Mucosa of rectum (tissue), 2 donors: ENCODE data around the gene ISOC2.

Experiments used
- H3K27ac ChIP-seq, 2 donors: one replicate each; pipeline ENCODE4 v1.7.0; 2013; ENCODE audit warnings: inconsistent platforms in 2 of 2, low read depth in 2 of 2, low read length in 2 of 2
- H3K27me3 ChIP-seq, 2 donors: one replicate each; pipeline ENCODE4 v1.7.0; 2013; ENCODE audit warnings: low read length in 2 of 2; ENCODE audit not compliant: control insufficient read depth in 2 of 2, insufficient read depth in 2 of 2
- H3K36me3 ChIP-seq, 2 donors: one replicate each; pipeline ENCODE4 v1.7.0; 2013; ENCODE audit warnings: low read length in 2 of 2; ENCODE audit not compliant: control insufficient read depth in 2 of 2, insufficient read depth in 2 of 2
- H3K4me1 ChIP-seq, 2 donors: one replicate each; pipeline ENCODE4 v1.7.0; 2013; ENCODE audit warnings: low read length in 2 of 2, mild to moderate bottlenecking in 1 of 2; ENCODE audit not compliant: control insufficient read depth in 2 of 2, insufficient read depth in 2 of 2
- H3K4me3 ChIP-seq, 2 donors: one replicate each; pipeline ENCODE4 v1.7.0; 2013; ENCODE audit warnings: low read length in 2 of 2
- H3K9ac ChIP-seq, 2 donors: one replicate each; pipeline ENCODE4 v1.7.0; 2013; ENCODE audit warnings: low read length in 2 of 2, low read depth in 1 of 2, mild to moderate bottlenecking in 1 of 2
- H3K9me3 ChIP-seq, 2 donors: one replicate each; pipeline ENCODE4 v1.7.0; 2013; ENCODE audit warnings: low read length in 2 of 2; ENCODE audit not compliant: control insufficient read depth in 2 of 2
- donor health status: healthy.
- donor health status: Normal muscosa, but diverticular disease.

ISOC2 gene, protein sequence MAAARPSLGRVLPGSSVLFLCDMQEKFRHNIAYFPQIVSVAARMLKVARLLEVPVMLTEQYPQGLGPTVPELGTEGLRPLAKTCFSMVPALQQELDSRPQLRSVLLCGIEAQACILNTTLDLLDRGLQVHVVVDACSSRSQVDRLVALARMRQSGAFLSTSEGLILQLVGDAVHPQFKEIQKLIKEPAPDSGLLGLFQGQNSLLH

DNA sequence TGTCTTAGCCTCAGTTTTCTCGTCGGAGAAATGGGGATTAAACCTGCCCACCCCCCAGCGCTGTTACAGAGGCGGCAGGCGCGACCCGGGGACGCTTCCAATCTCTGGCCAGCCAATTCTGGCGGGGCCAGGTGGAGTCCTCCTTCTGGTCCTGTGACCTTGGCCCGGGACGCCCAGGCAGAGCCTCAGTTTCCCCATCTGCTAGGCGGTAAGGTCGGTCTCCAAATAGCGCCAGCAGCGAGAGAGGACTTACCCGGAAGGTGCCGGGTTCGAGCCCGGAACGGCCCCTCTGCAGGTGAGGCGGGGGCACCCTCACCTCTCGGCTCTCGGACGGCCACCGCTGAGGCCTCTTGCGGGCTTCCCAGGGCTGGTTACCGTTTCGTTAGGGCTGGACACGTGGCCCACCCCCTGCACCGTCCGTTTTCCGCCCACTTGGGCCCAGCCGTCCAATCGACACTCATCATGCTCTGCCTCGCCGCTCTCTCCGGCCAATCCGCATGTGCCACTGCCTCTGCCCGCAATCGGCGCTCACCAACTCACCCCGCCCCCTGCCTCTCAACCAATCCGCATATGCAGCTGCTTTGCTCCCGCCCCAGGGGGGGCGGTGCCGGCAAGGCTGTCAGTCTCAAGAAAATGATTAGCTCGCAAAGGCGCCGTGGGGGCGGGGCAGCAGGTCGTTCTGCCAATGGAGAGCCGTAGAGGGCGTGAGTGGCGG, at the start of gene ISOC2:
ISOC2 (minus strand) TSS at position 384 of the 715 bp plus-strand sequence. CDS start 5,156 bp downstream, outside the sequence.
- peaks cover 0 to 3% of the 10 kb centered on the region in 2 donors for H3K36me3 ChIP-seq
- peak within 1 kb of the TSS; percentile 90 to 95 for H3K9ac ChIP-seq
- H3K27ac ChIP-seq: peak within 1 kb of the TSS; percentile 84 to 95
- no peaks in the 10 kb centered on the region for H3K9me3 ChIP-seq
- H3K4me3 ChIP-seq: peak within 1 kb of the TSS; percentile 90
- peaks cover 7 to 12% of the 10 kb centered on the region in 2 donors for H3K4me1 ChIP-seq
- peaks cover 0 to 2% of the 10 kb centered on the region in 2 donors for H3K27me3 ChIP-seq

DNA sequence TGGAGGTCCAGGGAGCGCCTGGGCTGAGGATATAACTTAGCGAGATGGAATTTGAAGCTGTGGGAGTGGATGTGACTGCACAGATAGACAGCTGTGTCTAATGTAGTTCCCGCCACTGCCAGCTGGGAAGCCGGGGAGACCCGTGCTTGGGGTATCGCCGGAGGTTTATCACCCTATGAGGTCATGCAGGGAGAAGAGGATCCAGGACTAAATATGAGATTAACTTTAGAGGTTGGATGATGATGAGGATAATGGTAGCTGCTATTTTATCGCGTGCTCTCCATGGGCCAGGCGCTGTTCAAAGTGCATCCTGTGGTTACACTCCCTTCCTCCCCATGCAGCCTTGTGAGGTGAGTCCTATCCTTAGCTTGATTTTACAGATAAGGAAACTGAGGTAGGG, 46.7 kb upstream of the ISOC2 start:
- H3K4me1 ChIP-seq: no peaks in the 10 kb centered on the region
- H3K27ac ChIP-seq: no peak overlapping the region
- no peaks in the 10 kb centered on the region for H3K36me3 ChIP-seq
- H3K9ac ChIP-seq: no peak overlapping the region
- no peaks in the 10 kb centered on the region for H3K27me3 ChIP-seq
- H3K4me3 ChIP-seq: no peak overlapping the region
- no peaks in the 10 kb centered on the region for H3K9me3 ChIP-seq

DNA sequence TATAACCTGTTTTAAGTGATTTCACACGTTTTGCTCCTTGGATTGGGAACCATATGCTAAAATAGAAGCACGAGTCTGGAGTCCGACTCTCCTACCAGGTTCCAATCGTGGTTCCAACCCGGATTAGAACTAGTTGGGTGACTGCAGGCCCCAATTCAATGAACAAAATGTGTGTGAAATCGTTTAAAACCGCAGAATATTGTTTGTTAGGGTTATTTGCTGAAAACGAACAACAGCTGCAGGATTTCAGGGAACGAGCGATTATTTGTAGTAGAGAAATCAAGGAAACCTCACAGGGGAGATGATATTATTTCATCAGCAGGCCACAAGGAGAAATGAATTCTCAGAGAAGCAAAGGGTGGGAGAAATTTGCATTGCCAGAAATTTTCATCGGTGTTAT, 43.5 kb upstream of the ISOC2 start:
- Histone ChIP-seq H3K27me3 (no peaks in the 10 kb centered on the region), H3K9me3 (no peaks in the 10 kb centered on the region), H3K9ac (no peak overlapping the region), H3K4me1 (no peaks in the 10 kb centered on the region), H3K27ac (no peak overlapping the region), H3K4me3 (no peak overlapping the region), H3K36me3 (no peaks in the 10 kb centered on the region)

DNA sequence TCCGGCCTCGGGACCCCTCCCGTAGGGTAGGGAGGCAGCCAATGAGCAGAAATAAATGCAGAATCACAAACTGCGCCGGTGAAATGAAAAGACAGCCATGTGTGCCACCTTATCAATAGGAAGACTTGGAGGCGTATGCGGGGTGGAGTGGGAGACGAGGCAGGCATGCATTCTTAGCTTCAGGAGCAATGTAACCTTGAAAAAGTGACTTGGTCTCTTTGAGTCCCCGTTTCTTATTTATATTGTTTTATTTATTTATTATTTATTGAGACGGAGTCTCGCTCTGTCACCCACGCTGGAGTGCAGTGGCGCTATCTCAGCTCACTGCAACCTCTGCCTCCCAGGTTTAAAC, 42.8 kb upstream of the ISOC2 start:
- H3K27ac ChIP-seq: no peak overlapping the region
- H3K9ac ChIP-seq: no peak overlapping the region
- H3K4me1 ChIP-seq: no peaks in the 10 kb centered on the region
- no peaks in the 10 kb centered on the region for H3K9me3 ChIP-seq
- H3K4me3 ChIP-seq: peak overlapping the region in 1 of 2 donors; percentile 78
- no peaks in the 10 kb centered on the region for H3K36me3 ChIP-seq
- H3K27me3 ChIP-seq: no peaks in the 10 kb centered on the region

DNA sequence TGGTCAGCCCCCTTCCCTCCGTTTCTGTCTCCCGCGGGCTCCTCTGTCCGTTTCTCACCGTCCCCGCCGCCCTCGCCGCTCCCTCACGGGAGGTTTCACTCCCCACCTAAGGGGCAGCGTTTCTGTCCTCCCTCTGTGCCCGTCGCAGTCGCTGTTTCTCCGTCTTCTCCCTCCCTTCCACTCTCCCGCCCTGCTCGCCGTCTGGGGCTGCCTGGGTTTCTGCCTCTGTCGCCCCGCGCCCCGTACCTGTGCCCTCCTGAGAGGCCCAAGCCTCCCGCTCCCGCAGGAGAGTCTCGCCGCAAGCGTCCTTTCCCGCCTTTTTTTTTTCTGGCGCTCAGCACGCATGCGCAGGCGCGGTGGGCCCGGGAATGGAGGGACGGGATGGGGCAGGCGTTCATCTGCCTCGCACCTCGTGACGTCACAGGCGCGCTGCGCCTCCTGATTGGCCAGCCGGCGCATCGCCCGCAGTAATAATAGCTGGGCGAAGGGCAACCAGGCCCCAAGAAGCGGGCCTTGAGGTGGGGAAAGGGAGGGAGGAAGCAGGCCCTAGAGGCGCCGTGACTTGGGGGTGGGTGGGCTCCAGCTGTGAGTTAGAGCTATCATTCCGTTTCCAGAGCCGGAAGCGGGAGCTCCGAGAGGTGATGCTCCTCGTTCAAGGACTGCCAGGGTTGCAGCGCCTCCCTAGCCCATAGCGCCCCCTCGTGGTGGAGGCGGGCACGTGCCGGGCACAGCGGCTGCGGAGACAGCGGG, 42.2 kb upstream of the ISOC2 start:
- Histone ChIP-seq H3K9ac (no peak overlapping the region), H3K27ac (peak overlapping the region in 1 of 2 donors; percentile 16), H3K36me3 (no peaks in the 10 kb centered on the region), H3K9me3 (no peaks in the 10 kb centered on the region), H3K4me3 (peak overlapping the region; percentile 56 to 78), H3K27me3 (no peaks in the 10 kb centered on the region), H3K4me1 (no peaks in the 10 kb centered on the region)

DNA sequence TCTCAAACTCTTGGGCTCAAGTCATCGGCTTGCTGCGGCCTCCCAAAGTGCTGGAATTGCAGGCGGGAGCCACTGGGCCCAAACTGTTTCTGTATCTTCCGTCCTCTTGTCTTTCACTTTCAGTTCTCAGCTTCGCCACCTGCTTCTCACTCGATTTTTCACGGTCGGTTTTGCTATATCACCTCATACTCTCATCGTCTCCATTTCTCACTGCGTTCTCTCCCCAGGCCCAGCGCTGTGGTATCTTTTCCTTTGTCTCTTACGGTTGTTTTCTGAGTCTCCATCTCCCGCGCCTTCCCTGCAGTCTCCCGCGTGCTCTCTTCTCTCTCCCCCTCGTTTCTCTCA, 41.7 kb upstream of the ISOC2 start:
- H3K9ac ChIP-seq: no peak overlapping the region
- H3K9me3 ChIP-seq: no peaks in the 10 kb centered on the region
- no peaks in the 10 kb centered on the region for H3K4me1 ChIP-seq
- H3K36me3 ChIP-seq: no peaks in the 10 kb centered on the region
- H3K27ac ChIP-seq: peak overlapping the region in 1 of 2 donors; percentile 16
- H3K27me3 ChIP-seq: no peaks in the 10 kb centered on the region
- H3K4me3 ChIP-seq: no peak overlapping the region

DNA sequence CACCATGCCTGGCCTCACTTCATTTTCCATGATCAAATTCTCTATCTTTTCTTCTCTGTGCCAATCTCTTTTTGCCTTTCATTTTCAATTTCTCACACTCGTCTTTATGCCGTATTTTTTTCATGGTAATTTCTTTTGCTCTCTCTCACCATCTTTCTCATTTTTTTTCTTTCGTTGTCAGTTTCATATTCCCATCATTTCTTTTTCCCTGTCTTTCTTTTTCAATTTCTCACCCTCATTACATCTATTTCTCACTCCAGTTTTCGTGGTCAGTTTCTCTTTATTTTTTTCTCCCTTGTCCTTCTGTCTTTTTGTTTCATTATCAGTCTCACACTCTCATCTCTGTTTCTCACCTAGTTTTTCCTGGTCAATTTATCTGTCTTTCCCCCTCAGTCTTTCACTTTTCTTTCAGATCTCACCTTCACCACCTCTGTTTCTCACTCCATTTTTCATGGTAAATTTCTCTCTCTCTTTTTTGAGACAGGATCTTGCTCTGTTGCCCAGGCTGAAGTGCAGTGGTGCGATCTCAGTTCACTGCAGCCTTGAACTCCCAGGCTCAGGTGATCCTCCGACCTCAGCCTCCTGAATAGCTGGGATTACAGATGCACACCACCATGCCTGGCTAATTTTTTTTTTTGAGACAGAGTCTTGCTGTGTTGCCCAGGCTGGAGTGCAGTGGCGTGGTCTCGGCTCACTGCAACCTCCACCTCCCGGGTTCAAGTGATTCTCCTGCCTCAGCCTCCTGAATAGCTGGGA, 40.9 kb upstream of the ISOC2 start:
- Histone ChIP-seq H3K4me1 (no peaks in the 10 kb centered on the region), H3K27ac (no peak overlapping the region)

DNA sequence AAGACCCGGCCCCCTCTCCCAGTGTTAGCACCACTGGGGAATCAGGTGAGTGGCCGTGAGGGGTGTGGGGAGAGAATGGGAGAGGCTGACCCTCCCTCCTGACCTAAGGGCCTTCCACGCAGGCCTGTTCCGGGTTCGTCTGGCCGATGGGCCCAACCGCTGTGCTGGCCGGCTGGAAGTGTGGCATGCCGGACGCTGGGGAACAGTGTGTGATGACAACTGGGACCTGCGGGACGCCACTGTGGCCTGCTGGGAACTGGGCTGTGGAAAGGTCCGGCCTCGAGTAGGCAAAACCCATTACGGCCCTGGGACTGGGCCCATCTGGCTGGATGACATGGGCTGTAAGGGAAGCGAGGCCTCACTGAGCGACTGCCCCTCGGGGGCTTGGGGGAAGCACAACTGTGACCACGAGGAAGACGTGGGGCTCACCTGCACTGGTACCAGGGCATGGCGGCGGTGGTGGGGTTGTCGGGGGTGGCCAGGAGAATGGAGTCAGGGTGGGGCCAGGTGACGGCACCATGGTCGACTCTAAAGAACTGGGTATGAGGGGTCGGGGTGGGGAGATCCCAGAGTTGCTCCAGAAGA, 39.0 kb upstream of the ISOC2 start:
- Histone ChIP-seq H3K27me3 (no peaks in the 10 kb centered on the region), H3K27ac (no peak overlapping the region), H3K9ac (no peak overlapping the region), H3K4me3 (no peak overlapping the region), H3K4me1 (no peaks in the 10 kb centered on the region), H3K36me3 (no peaks in the 10 kb centered on the region), H3K9me3 (no peaks in the 10 kb centered on the region)

More for the DNA sequence above, 40.9 kb upstream of the ISOC2 start:
- no peak overlapping the region for H3K4me3 ChIP-seq
- H3K27me3 ChIP-seq: no peaks in the 10 kb centered on the region
- no peaks in the 10 kb centered on the region for H3K9me3 ChIP-seq
- H3K36me3 ChIP-seq: no peaks in the 10 kb centered on the region
- H3K9ac ChIP-seq: no peak overlapping the region

DNA sequence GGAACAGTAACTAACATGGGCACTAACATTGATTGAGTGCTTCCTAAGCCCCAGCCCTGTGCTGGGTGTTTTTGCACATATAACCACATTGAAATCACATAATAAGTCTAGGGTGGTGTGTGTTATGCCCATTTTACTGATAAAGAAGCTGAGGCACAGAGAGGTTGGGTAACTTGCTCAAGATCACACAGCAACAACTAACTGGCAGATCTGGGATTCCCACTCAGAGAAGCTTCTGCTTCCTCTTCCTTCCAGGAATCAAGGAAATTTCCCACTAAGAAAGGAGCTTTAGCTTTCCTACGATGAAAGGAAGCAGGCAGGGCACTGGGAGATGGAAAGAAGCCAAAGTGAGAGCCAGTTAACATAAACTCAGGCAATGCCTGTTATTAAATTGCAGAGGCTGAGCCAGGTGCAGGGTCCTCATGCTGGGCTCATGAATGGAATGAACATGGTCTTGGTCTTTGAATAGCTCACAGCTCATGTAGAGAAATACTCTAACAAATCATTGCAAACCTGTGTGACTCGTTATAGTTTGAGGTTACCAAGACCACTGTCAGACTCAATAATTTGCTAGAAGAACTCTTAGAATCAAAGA, 36.9 kb upstream of the ISOC2 start:
- Histone ChIP-seq H3K27me3 (peaks cover 0 to 4% of the 10 kb centered on the region in 2 donors), H3K4me1 (peaks cover 0 to 2% of the 10 kb centered on the region in 2 donors), H3K36me3 (no peaks in the 10 kb centered on the region), H3K4me3 (no peak overlapping the region), H3K9me3 (no peaks in the 10 kb centered on the region), H3K9ac (no peak overlapping the region), H3K27ac (no peak overlapping the region)
